Mammary epithelial cell (primary cell): Measurements from ENCODE around the gene IGF2BP3.
"Not testable (repeated sequence)": the region's sequence is repeated elsewhere in the genome, so short reads cannot be mapped to it uniquely, and the experiment has no call there.

Source experiments
- CTCF ChIP-seq, 2 donors: IDR thresholded peaks in 1 of 2; conservative IDR thresholded peaks in 1 of 2; 2 replicates each; pipeline ENCODE4 v1.5.1; 2011 to 2012; ENCODE audit warnings: inconsistent platforms in 2 of 2, low read length in 2 of 2, mild to moderate bottlenecking in 2 of 2, control low read depth in 1 of 2, low read depth in 1 of 2; ENCODE audit not compliant: insufficient read depth in 1 of 2; ENCODE audit errors: extremely low read depth in 1 of 2
- EZH2 ChIP-seq: IDR thresholded peaks from 2 replicates; pipeline ENCODE4 v1.6.1; 2012; ENCODE audit warnings: low read length, inconsistent platforms, borderline replicate concordance

GRCh38 chr7:23513746-23514145 is 43.5 kb upstream of the IGF2BP3 start:
- TF ChIP-seq CTCF (conservative IDR thresholded peaks at IDR 0.05 in 1 of 2, IDR thresholded peaks at IDR 0.05 in 1 of 2; ENCODE audit: extremely low read depth in 1 of 2, insufficient read depth in 1 of 2, low read depth in 1 of 2, low read length in 2 of 2); EZH2: not testable (repeated sequence)
